HepG2 (cell line): Measurements from ENCODE around the gene HSCB. TPM values are rescaled to one million over a fixed set of nuclear protein-coding genes. Genes with fewer than 3 reads are reported as not detected.

Source experiments
- ATF6 ChIP-seq: sonication (generic); formaldehyde crosslinking; conservative IDR thresholded peaks from 2 replicates; pipeline ENCODE4 v1.4.0; 2020; ENCODE audit warnings: missing genetic modification reagents
- CBX2 ChIP-seq, 2 experiments: fragments of 200-600 bp in 1 of 2; sonication (generic); formaldehyde crosslinking in 1 of 2; IDR thresholded peaks; 2 replicates each; pipeline versions ENCODE4 v1.7.0 to v1.8.1; 2018 to 2022; ENCODE audit warnings: low read depth in 2 of 2, low read length in 1 of 2, mild to moderate bottlenecking in 1 of 2, missing genetic modification reagents in 1 of 2
- CENPX ChIP-seq: sonication (generic); formaldehyde crosslinking; IDR thresholded peaks from 2 replicates; pipeline ENCODE4 v1.9.0; 2021; ENCODE audit warnings: mild to moderate bottlenecking, missing genetic modification reagents, moderate library complexity
- DBP ChIP-seq: sonication (generic); formaldehyde crosslinking; IDR thresholded peaks from 2 replicates; pipeline ENCODE4 v1.4.0; 2020; ENCODE audit warnings: missing genetic modification reagents; ENCODE audit errors: not compliant biosample characterization
- DNMT1 ChIP-seq: sonication (generic); formaldehyde crosslinking; IDR thresholded peaks from 2 replicates; pipeline ENCODE4 v1.5.1; 2020; ENCODE audit warnings: mild to moderate bottlenecking, missing genetic modification reagents
- FOXK2 ChIP-seq: fragments of 450-650 bp; IDR thresholded peaks from 2 replicates; pipeline ENCODE4 v1.6.1; 2016
- NR2F6 ChIP-seq, 2 experiments: IDR thresholded peaks; 2 replicates each; pipeline ENCODE4 v1.6.1; 2016; ENCODE audit warnings: antibody characterized with exemption in 1 of 2, mild to moderate bottlenecking in 1 of 2
- PAF1 ChIP-seq: IDR thresholded peaks from 2 replicates; pipeline ENCODE4 v1.6.1; 2016; ENCODE audit warnings: missing genetic modification reagents, missing compliant biosample characterization
- POLR2G ChIP-seq: fragments of 200-400 bp; formaldehyde crosslinking; IDR thresholded peaks from 2 replicates; pipeline ENCODE4 v1.6.1; 2018; ENCODE audit warnings: mild to moderate bottlenecking, low read depth, low read length, moderate library complexity
- SIX1 ChIP-seq: sonication (generic); formaldehyde crosslinking; IDR thresholded peaks from 2 replicates; pipeline ENCODE4 v1.4.0; 2020; ENCODE audit warnings: missing genetic modification reagents, borderline replicate concordance
- SMC3 ChIP-seq: IDR thresholded peaks from 2 replicates; pipeline ENCODE4 v1.6.1; 2011; ENCODE audit warnings: low read length, improper control_type of control experiment
- SOX5 ChIP-seq: IDR thresholded peaks from 2 replicates; pipeline ENCODE4 v1.6.1; 2016; ENCODE audit warnings: borderline replicate concordance
- SP2 ChIP-seq: sonication (generic); formaldehyde crosslinking; IDR thresholded peaks from 2 replicates; pipeline ENCODE4 v1.5.1; 2020; ENCODE audit warnings: mild to moderate bottlenecking, missing genetic modification reagents
- SYNCRIP ChIP-seq: fragments of 200-400 bp; formaldehyde crosslinking; IDR thresholded peaks from 2 replicates; pipeline ENCODE4 v1.6.1; 2018; ENCODE audit warnings: mild to moderate bottlenecking, low read depth, low read length; ENCODE audit not compliant: insufficient read depth
- TOE1 ChIP-seq: sonication (generic); formaldehyde crosslinking; IDR thresholded peaks from 2 replicates; pipeline ENCODE4 v1.4.0; 2020; ENCODE audit warnings: mild to moderate bottlenecking, missing genetic modification reagents
- ZFP41 ChIP-seq: sonication (generic); formaldehyde crosslinking; IDR thresholded peaks from 2 replicates; pipeline ENCODE4 v1.4.0; 2020; ENCODE audit warnings: mild to moderate bottlenecking, missing genetic modification reagents, borderline replicate concordance
- ZNF121 ChIP-seq: sonication (generic); formaldehyde crosslinking; IDR thresholded peaks from 2 replicates; pipeline ENCODE4 v1.5.0; 2020; ENCODE audit warnings: mild to moderate bottlenecking, missing genetic modification reagents
- ZNF230 ChIP-seq: sonication (generic); formaldehyde crosslinking; IDR thresholded peaks from 2 replicates; pipeline ENCODE4 v1.4.0; 2020; ENCODE audit warnings: mild to moderate bottlenecking, missing genetic modification reagents
- ZNF329 ChIP-seq: sonication (generic); formaldehyde crosslinking; IDR thresholded peaks from 2 replicates; pipeline ENCODE4 v1.9.0; 2021; ENCODE audit warnings: low read depth, mild to moderate bottlenecking, missing genetic modification reagents
- ZNF607 ChIP-seq: sonication (generic); formaldehyde crosslinking; IDR thresholded peaks from 2 replicates; pipeline ENCODE4 v1.5.1; 2020; ENCODE audit warnings: missing genetic modification reagents, mild to moderate bottlenecking, borderline replicate concordance
- polyA plus RNA-seq, 8 experiments: library from polyadenylated mRNA; depleted of rRNA in 3 of 8; stranded (reverse) in 7 of 8; unstranded in 1 of 8; fragments of >200 nt; fragmentation: Illumina TruSeq in 4 of 8; extraction: Trizol in 4 of 8; gene quantifications; 2 replicates each; pipeline versions ENCODE4 v1.2.1 to v1.2.3, GENCODE V29; 2011 to 2016; ENCODE audit warnings: low read depth in 4 of 8, missing spikeins in 1 of 8, mixed read lengths in 1 of 8; ENCODE audit not compliant: insufficient read depth in 1 of 8
- total RNA-seq, 5 experiments: library from RNA; depleted of rRNA; stranded (reverse); fragments of >200 nt; fragmentation: Illumina TruSeq; extraction: Trizol; gene quantifications; 2 replicates each; pipeline ENCODE4 v1.2.3, GENCODE V29; 2016; ENCODE audit warnings: low read depth in 1 of 5
- TF ChIP-seq, protein P1 (sequence below): sonication (generic); formaldehyde crosslinking; IDR thresholded peaks from 2 replicates; pipeline ENCODE4 v1.4.0; 2020; ENCODE audit warnings: missing genetic modification reagents

HSCB gene
- total and polyA plus RNA-seq, 2 of the 13 experiments (the other 11 are each of a cell fraction or from before 2014, with no cell fraction given): 15.4 to 20.9 TPM

DNA sequence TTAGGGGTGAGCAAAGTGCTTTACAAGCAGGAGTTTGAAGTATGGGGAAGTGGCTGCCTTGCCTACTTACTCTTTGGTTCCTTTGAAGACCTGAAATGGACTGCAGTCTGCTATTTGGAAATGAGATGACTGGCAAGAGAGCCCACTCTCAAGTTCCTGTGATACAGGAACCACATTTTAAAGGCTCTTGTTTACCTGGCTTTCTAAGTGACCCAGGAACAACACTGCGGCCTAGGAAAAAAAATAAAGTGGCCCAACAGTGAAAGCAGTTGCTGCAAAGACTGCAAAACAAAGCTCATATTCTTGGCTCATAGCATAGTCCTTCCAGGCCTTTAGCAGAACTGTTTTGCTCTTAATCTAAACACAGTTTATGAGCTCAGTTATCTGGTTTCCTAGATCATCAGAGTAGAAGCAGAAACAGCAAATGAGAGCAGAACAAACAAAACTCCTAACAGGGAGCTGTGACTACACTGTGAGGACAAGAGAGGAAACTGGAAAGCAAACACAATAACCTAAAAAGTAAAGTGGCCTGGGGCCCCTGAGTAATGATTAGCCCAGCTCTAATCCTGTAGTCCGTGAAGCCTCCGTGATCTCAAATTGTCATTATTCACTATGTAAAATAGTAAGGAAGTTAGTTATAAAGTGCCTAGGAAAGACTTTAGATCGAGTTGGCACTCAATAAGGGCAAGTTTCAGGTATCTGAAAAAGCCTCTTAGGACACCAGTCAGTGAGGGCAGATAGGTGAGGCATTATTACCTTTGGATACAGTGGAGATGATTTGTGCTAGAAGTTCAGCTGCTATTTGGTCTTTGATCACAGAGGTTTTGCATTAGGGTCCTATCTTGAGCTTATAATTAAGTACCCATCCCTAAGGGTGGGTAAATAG is 42.2 kb downstream of the HSCB start (continued):
- TF ChIP-seq ATF6 (no peak), SMC3 (no peak), CENPX (no peak), ZNF230 (CRISPR knock-in tag) (no peak), TOE1 (CRISPR knock-in tag) (no peak), DNMT1 (no peak), SOX5 (peak; percentile 86), ZNF329 (no peak), NR2F6 (IDR thresholded peaks at IDR 0.05) (peak; percentile 72), NR2F6 (CRISPR knock-in tag; IDR thresholded peaks at IDR 0.05) (peak; percentile 24; the same call in 1 of the 2 replicates), PAF1 (no peak), ZNF121 (CRISPR knock-in tag) (0 out of 2 replicates have a peak, but pooled peaks have one; percentile 30), SP2 (CRISPR knock-in tag) (no peak), POLR2G (peak; percentile 50), ZFP41 (CRISPR knock-in tag) (no peak), SYNCRIP (no peak), DBP (CRISPR knock-in tag) (no peak), ZNF607 (CRISPR knock-in tag) (no peak), FOXK2 (peak; percentile 83), SIX1 (peak; percentile 61), CBX2 (IDR thresholded peaks at IDR 0.05; ENCODE audit: low read depth, low read length) (no peak), CBX2 (CRISPR knock-in tag; IDR thresholded peaks at IDR 0.05; ENCODE audit: low read depth) (no peak)
- TF ChIP-seq, protein P1, sequence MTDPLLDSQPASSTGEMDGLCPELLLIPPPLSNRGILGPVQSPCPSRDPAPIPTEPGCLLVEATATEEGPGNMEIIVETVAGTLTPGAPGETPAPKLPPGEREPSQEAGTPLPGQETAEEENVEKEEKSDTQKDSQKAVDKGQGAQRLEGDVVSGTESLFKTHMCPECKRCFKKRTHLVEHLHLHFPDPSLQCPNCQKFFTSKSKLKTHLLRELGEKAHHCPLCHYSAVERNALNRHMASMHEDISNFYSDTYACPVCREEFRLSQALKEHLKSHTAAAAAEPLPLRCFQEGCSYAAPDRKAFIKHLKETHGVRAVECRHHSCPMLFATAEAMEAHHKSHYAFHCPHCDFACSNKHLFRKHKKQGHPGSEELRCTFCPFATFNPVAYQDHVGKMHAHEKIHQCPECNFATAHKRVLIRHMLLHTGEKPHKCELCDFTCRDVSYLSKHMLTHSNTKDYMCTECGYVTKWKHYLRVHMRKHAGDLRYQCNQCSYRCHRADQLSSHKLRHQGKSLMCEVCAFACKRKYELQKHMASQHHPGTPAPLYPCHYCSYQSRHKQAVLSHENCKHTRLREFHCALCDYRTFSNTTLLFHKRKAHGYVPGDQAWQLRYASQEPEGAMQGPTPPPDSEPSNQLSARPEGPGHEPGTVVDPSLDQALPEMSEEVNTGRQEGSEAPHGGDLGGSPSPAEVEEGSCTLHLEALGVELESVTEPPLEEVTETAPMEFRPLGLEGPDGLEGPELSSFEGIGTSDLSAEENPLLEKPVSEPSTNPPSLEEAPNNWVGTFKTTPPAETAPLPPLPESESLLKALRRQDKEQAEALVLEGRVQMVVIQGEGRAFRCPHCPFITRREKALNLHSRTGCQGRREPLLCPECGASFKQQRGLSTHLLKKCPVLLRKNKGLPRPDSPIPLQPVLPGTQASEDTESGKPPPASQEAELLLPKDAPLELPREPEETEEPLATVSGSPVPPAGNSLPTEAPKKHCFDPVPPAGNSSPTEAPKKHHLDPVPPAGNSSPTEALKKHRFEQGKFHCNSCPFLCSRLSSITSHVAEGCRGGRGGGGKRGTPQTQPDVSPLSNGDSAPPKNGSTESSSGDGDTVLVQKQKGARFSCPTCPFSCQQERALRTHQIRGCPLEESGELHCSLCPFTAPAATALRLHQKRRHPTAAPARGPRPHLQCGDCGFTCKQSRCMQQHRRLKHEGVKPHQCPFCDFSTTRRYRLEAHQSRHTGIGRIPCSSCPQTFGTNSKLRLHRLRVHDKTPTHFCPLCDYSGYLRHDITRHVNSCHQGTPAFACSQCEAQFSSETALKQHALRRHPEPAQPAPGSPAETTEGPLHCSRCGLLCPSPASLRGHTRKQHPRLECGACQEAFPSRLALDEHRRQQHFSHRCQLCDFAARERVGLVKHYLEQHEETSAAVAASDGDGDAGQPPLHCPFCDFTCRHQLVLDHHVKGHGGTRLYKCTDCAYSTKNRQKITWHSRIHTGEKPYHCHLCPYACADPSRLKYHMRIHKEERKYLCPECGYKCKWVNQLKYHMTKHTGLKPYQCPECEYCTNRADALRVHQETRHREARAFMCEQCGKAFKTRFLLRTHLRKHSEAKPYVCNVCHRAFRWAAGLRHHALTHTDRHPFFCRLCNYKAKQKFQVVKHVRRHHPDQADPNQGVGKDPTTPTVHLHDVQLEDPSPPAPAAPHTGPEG (CRISPR knock-in tag): no peak
